ENCODE results near the gene CSTF3.
A peak's percentile ranks its signal among the peaks of the same experiment; 100 is the strongest.

Gene CSTF3

GRCh38 chr11:33040033-33040861, 121.0 kb downstream of the CSTF3 start:
- DNase-seq = no peak

- DNase-seq = peak; percentile 68
Observed at GRCh38 chr11:33039274-33040032, 121.8 kb downstream of the CSTF3 start, which contains the start of gene TCP11L1. Gene TCP11L1 (plus strand): TSS chr11:33039572. CDS start chr11:33043774, 4,202 bp downstream.

GRCh38 chr11:33035011-33035410, 126.3 kb downstream of the CSTF3 start:
- no peak for DNase-seq

Data from NK-92 treated with Interleukin-12 subunit alpha and Interleukin-12 subunit beta, amount 100 ng/mL, for 24 hours (cell line).